CD4-positive, CD25-positive, alpha-beta regulatory T cell (primary cell): Measurements from ENCODE around the gene TTC33. TPM values are rescaled to one million over a fixed set of nuclear protein-coding genes. Genes with fewer than 3 reads are reported as not detected.
"Not testable (repeated sequence)": the region's sequence is repeated elsewhere in the genome, so short reads cannot be mapped to it uniquely, and the experiment has no call there.

ENCODE experiments used
- ATAC-seq, 2 donors: fragments of 150-1000 bp; cut with Tn5 transposase; one replicate each; pipeline ENCODE4 v1.10.0; 2021; ENCODE audit warnings: low read depth in 2 of 2, moderate number of reproducible peaks in 2 of 2, moderate library complexity in 1 of 2
- DNase-seq, 3 donors: peaks; one replicate each; pipeline versions ENCODE4 v3.0.0 to v3.0.0-alpha.2; 2012 to 2022; ENCODE audit warnings: mixed read lengths in 1 of 3
- H3K27ac ChIP-seq: one replicate; pipeline ENCODE4 v1.7.0; 2013; ENCODE audit warnings: mild to moderate bottlenecking, low read length; ENCODE audit not compliant: insufficient read depth, poor library complexity, severe bottlenecking
- H3K27me3 ChIP-seq: one replicate; pipeline ENCODE4 v1.7.0; 2013; ENCODE audit warnings: low read length; ENCODE audit not compliant: control insufficient read depth, insufficient read depth
- H3K36me3 ChIP-seq: one replicate; pipeline ENCODE4 v1.7.0; 2013; ENCODE audit warnings: mild to moderate bottlenecking, low read length, moderate library complexity; ENCODE audit not compliant: control insufficient read depth, insufficient read depth
- H3K4me1 ChIP-seq: 2 replicates; pipeline ENCODE4 v1.7.0; 2013; ENCODE audit warnings: mild to moderate bottlenecking, low read length; ENCODE audit not compliant: insufficient read depth, control insufficient read depth, poor library complexity, severe bottlenecking
- H3K4me3 ChIP-seq: one replicate; pipeline ENCODE4 v1.7.0; 2013; ENCODE audit warnings: low read depth, mild to moderate bottlenecking, low read length, moderate library complexity
- H3K9me3 ChIP-seq, 2 experiments: 1 replicate in 1 of 2; 2 replicates in 1 of 2; pipeline ENCODE4 v1.7.0; 2013; ENCODE audit warnings: low read length in 2 of 2, mild to moderate bottlenecking in 1 of 2, moderate library complexity in 1 of 2; ENCODE audit not compliant: control insufficient read depth in 2 of 2
- H3K27ac Mint-ChIP-seq, 3 donors: one replicate each; pipeline ENCODE4 v1.8.0; 2020 to 2022; ENCODE audit warnings: mild to moderate bottlenecking in 3 of 3, mixed read lengths in 3 of 3, moderate library complexity in 2 of 3
- H3K27me3 Mint-ChIP-seq: one replicate; pipeline ENCODE4 v1.8.0; 2022; ENCODE audit warnings: mild to moderate bottlenecking, mixed read lengths
- H3K36me3 Mint-ChIP-seq: one replicate; pipeline ENCODE4 v1.8.0; 2020; ENCODE audit warnings: mixed read lengths
- H3K4me1 Mint-ChIP-seq, 4 donors: one replicate each; pipeline ENCODE4 v1.8.0; 2020 to 2022; ENCODE audit warnings: mixed read lengths in 4 of 4, mild to moderate bottlenecking in 1 of 4
- H3K4me3 Mint-ChIP-seq, 4 donors: one replicate each; pipeline ENCODE4 v1.8.0; 2020 to 2022; ENCODE audit warnings: mild to moderate bottlenecking in 4 of 4, mixed read lengths in 4 of 4, moderate library complexity in 3 of 4
- H3K9me3 Mint-ChIP-seq, 7 donors: one replicate each; pipeline ENCODE4 v1.8.0; 2020 to 2022; ENCODE audit warnings: mixed read lengths in 7 of 7, mild to moderate bottlenecking in 3 of 7, moderate library complexity in 2 of 7
- polyA plus RNA-seq, 4 donors: library from polyadenylated mRNA; unstranded; fragments of 300-500 nt; fragmentation: Illumina TruSeq; gene quantifications; one replicate each; pipeline ENCODE4 v1.2.3, GENCODE V29; 2021
- total RNA-seq: library from RNA; stranded (reverse); gene quantifications from one replicate; pipeline ENCODE4 v1.2.3, GENCODE V29; 2022

Gene TTC33
- total and polyA plus RNA-seq, 5 donors from 2014 or later = 12.0 to 19.6 (median 16.7) TPM

DNA sequence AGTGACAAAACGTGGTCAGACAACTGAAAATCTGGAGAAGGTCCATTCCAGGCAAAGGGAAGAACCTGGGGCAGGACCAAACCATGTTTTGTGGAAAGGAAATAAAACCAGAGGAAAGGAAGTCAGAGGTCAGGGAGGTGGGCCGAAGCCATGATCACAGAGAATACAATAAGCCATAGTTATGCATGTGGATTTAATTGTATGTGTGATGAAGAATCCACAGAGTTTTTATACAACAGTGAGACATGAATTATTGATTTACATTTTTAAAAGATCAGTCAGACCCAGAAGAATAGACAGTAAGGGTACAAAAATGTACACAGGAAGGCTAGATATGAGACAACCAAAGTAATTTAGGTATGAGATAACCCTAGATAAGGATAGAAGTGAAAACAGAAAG, 20.8 kb downstream of the TTC33 start:
- peak overlapping the region in 2 of 3 donors; percentile 17 to 26 for H3K27ac Mint-ChIP-seq

DNA sequence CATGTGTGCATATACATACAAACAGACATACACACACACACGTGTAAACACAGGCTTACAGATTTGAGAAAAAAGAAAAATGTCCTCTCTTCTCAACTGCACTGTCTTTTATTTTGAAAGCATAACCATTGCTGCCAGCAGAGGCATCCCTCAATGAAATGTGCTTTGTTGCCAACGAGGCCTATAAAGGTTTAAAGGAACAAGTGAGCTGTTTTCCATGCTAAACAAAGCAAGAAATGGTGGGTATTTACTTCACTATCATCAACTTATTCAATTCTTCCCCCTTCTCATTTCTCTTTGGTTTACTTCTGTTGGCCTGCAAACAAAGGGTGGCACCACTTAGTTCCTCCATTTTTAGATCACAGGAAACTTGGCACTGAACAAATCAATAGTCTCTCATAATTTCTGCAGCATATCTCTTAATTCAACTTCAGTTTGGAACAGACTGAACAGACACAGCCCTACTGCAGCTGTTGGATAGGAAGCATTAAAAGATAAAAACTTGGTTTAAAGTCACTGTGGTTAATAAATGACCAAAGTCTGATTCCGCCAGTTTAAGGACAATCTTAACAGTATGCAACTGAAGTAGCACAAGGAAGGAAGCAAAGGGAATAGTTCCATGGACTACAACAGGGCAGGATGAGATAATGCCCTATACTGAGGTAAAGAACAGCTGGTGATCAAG, 21.7 kb downstream of the TTC33 start:
- Mint-ChIP-seq H3K4me3 (no peak overlapping the region), H3K9me3 (no peaks in the 10 kb centered on the region), H3K27ac (no peak overlapping the region), H3K4me1 (peaks cover 18 to 44% (median 26%) of the 10 kb centered on the region in 4 donors), H3K36me3 (peaks cover 15% of the 10 kb centered on the region), H3K27me3 (no peaks in the 10 kb centered on the region)
- ATAC-seq (no peak), DNase-seq (no peak)
- no peaks in the 10 kb centered on the region for H3K27me3 ChIP-seq
- H3K4me1 ChIP-seq = no peaks in the 10 kb centered on the region
- H3K9me3 ChIP-seq = no peaks in the 10 kb centered on the region
- no peak overlapping the region for H3K27ac ChIP-seq
- H3K36me3 ChIP-seq = peaks cover 2% of the 10 kb centered on the region
- no peak overlapping the region for H3K4me3 ChIP-seq

More for the DNA sequence above, 20.8 kb downstream of the TTC33 start:
- no peak for ATAC-seq
- H3K4me3 Mint-ChIP-seq = no peak overlapping the region
- no peaks in the 10 kb centered on the region for H3K27me3 Mint-ChIP-seq
- Histone ChIP-seq H3K4me1 (no peaks in the 10 kb centered on the region), H3K36me3 (peaks cover 10% of the 10 kb centered on the region), H3K9me3 (no peaks in the 10 kb centered on the region), H3K27ac (no peak overlapping the region), H3K4me3 (no peak overlapping the region), H3K27me3 (no peaks in the 10 kb centered on the region)
- DNase-seq = no peak
- H3K9me3 Mint-ChIP-seq = peaks cover 0 to 4% (median 0%) of the 10 kb centered on the region in 7 donors
- H3K4me1 Mint-ChIP-seq = peaks cover 18 to 44% (median 26%) of the 10 kb centered on the region in 4 donors
- peaks cover 21% of the 10 kb centered on the region for H3K36me3 Mint-ChIP-seq

DNA sequence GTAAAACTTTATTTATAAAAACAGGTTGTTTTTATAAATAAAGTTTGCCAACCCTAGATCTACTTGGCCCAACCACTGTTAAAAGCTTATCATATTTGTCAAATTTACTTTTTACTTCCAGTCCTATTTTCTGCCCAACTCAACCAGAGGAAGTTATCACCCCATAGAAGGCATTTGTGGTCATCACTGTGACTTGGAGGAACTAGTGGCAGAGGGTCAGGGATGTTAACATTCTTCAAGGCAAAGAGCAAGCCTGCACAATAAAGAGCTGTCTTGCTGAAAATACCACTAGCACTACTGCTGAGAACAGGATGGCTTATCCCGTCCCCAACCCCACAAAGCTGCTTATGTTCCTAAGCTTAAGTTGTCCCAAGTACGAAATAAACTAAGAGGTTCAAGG, 22.3 kb downstream of the TTC33 start:
- no peak for DNase-seq
- Histone ChIP-seq H3K36me3 (peaks cover 2% of the 10 kb centered on the region), H3K4me1 (no peaks in the 10 kb centered on the region), H3K27ac (no peak overlapping the region), H3K4me3 (no peak overlapping the region), H3K9me3 (no peaks in the 10 kb centered on the region), H3K27me3 (no peaks in the 10 kb centered on the region)
- Mint-ChIP-seq H3K4me1 (peaks cover 20 to 44% (median 26%) of the 10 kb centered on the region in 4 donors), H3K27me3 (no peaks in the 10 kb centered on the region), H3K27ac (no peak overlapping the region), H3K9me3 (no peaks in the 10 kb centered on the region), H3K4me3 (no peak overlapping the region), H3K36me3 (peaks cover 18% of the 10 kb centered on the region)
- no peak for ATAC-seq

GRCh38 chr5:40722497-40722911, 33.3 kb downstream of the TTC33 start:
- not testable (repeated sequence) for H3K27me3 ChIP-seq, DNase-seq, H3K4me3 ChIP-seq, ATAC-seq, H3K4me1 Mint-ChIP-seq, H3K27ac Mint-ChIP-seq, H3K4me3 Mint-ChIP-seq, H3K27me3 Mint-ChIP-seq, H3K9me3 Mint-ChIP-seq, H3K9me3 ChIP-seq, H3K27ac ChIP-seq, H3K4me1 ChIP-seq
- peaks cover 44% of the 10 kb centered on the region for H3K36me3 Mint-ChIP-seq
- peaks cover 12% of the 10 kb centered on the region for H3K36me3 ChIP-seq

GRCh38 chr5:40720069-40720468, 35.7 kb downstream of the TTC33 start:
- Mint-ChIP-seq H3K36me3 (peaks cover 40% of the 10 kb centered on the region), H3K4me1 (peaks cover 4 to 16% (median 8%) of the 10 kb centered on the region in 4 donors), H3K4me3 (no peak overlapping the region), H3K27ac (no peak overlapping the region), H3K9me3 (peaks cover 0 to 8% (median 0%) of the 10 kb centered on the region in 7 donors), H3K27me3 (no peaks in the 10 kb centered on the region)
- DNase-seq (no peak), ATAC-seq (no peak)
- Histone ChIP-seq H3K27me3 (no peaks in the 10 kb centered on the region), H3K4me1 (no peaks in the 10 kb centered on the region), H3K27ac (no peak overlapping the region), H3K9me3 (no peaks in the 10 kb centered on the region), H3K36me3 (peaks cover 7% of the 10 kb centered on the region), H3K4me3 (no peak overlapping the region)

- Mint-ChIP-seq H3K27me3 (no peaks in the 10 kb centered on the region), H3K9me3 (peaks cover 0 to 8% (median 0%) of the 10 kb centered on the region in 7 donors), H3K4me3 (no peak overlapping the region), H3K4me1 (peaks cover 4 to 15% (median 9%) of the 10 kb centered on the region in 4 donors), H3K36me3 (peaks cover 35% of the 10 kb centered on the region), H3K27ac (no peak overlapping the region)
- ATAC-seq (no peak), DNase-seq (no peak)
- Histone ChIP-seq H3K4me3 (no peak overlapping the region), H3K27me3 (no peaks in the 10 kb centered on the region), H3K9me3 (no peaks in the 10 kb centered on the region), H3K36me3 (peaks cover 8% of the 10 kb centered on the region), H3K27ac (no peak overlapping the region), H3K4me1 (no peaks in the 10 kb centered on the region)
Observed at GRCh38 chr5:40717281-40717680, 38.5 kb downstream of the TTC33 start.

DNA sequence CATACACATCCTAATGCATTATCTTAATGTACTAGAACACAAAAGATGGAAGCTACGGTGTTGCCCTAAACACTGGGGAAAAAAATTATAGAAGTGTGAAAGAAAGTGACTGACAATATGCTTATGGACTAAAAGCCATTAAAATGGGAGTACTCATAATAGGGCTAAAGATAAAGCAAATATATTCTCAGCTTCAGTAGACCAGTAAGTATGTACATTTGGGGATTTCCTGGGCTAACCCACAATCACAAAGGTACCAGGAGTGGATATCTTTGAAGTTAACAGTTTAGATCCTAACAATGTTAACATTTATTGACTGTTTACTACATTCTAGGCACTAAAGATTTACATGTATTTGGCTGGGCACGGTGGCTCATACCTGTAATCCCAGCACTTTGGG, 39.2 kb downstream of the TTC33 start:
- H3K9me3 ChIP-seq = no peaks in the 10 kb centered on the region
- H3K36me3 ChIP-seq = peaks cover 8% of the 10 kb centered on the region
- no peaks in the 10 kb centered on the region for H3K4me1 ChIP-seq
- Mint-ChIP-seq H3K36me3 (peaks cover 32% of the 10 kb centered on the region), H3K4me1 (peaks cover 3 to 16% (median 10%) of the 10 kb centered on the region in 4 donors), H3K27ac (no peak overlapping the region), H3K9me3 (peaks cover 0 to 7% (median 0%) of the 10 kb centered on the region in 7 donors), H3K27me3 (no peaks in the 10 kb centered on the region), H3K4me3 (no peak overlapping the region)
- no peak for ATAC-seq
- no peak for DNase-seq
- no peak overlapping the region for H3K4me3 ChIP-seq
- no peak overlapping the region for H3K27ac ChIP-seq
- no peaks in the 10 kb centered on the region for H3K27me3 ChIP-seq

DNA sequence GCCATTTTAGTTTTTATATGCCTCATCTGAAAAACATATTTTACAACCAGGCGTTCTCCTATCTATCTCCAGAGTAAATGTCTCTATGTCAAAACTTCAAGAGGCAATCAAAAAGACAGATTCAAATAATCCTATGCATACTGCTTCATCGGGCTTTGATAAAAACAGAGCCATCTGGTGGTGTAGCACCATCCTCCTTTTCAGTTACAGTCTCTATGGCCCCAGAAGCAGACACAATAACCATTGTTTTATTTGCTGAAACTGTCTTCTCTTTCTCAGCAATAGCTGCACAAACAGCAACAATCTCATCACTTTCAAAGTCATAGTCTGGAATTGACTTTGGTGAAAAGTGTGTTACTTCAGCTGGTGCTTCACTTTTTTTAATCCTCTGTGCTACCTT, 39.8 kb downstream of the TTC33 start:
- Mint-ChIP-seq H3K4me1 (peaks cover 1 to 16% (median 10%) of the 10 kb centered on the region in 4 donors), H3K36me3 (peaks cover 28% of the 10 kb centered on the region), H3K4me3 (no peak overlapping the region), H3K9me3 (peaks cover 0 to 1% (median 0%) of the 10 kb centered on the region in 7 donors), H3K27ac (peak overlapping the region in 1 of 3 donors; percentile 21), H3K27me3 (no peaks in the 10 kb centered on the region)
- Histone ChIP-seq H3K4me1 (no peaks in the 10 kb centered on the region), H3K36me3 (peaks cover 8% of the 10 kb centered on the region), H3K27ac (no peak overlapping the region), H3K27me3 (no peaks in the 10 kb centered on the region), H3K9me3 (no peaks in the 10 kb centered on the region), H3K4me3 (no peak overlapping the region)
- no peak for ATAC-seq
- DNase-seq = peak in 1 of 3 donors; percentile 27
